Measurements from ENCODE around the gene NCAM2.
"Not testable (repeated sequence)": the region's sequence is repeated elsewhere in the genome, so short reads cannot be mapped to it uniquely, and the experiment has no call there.

Gene NCAM2

GRCh38 chr21:21332492-21332891, 334.3 kb downstream of the NCAM2 start:
- DNase-seq (ENCODE audit: low read depth): no peak

GRCh38 chr21:21341041-21341440, 342.8 kb downstream of the NCAM2 start:
- DNase-seq (ENCODE audit: low read depth): no peak

- no peak for DNase-seq (ENCODE audit: low read depth)
Observed at GRCh38 chr21:21345296-21345695, 347.1 kb downstream of the NCAM2 start.

- no peak for DNase-seq (ENCODE audit: low read depth)
Observed at GRCh38 chr21:21345872-21346271, 347.7 kb downstream of the NCAM2 start.

GRCh38 chr21:21366277-21366676, 368.1 kb downstream of the NCAM2 start:
- no peak for DNase-seq (ENCODE audit: low read depth)

GRCh38 chr21:21367583-21367982, 369.4 kb downstream of the NCAM2 start:
- DNase-seq (ENCODE audit: low read depth): no peak

GRCh38 chr21:21373969-21374368, 375.8 kb downstream of the NCAM2 start:
- DNase-seq (ENCODE audit: low read depth): no peak

- DNase-seq (ENCODE audit: low read depth): no peak
Observed at GRCh38 chr21:21383126-21383525, 384.9 kb downstream of the NCAM2 start.

- DNase-seq (ENCODE audit: low read depth): no peak
Observed at GRCh38 chr21:21384977-21385376, 386.8 kb downstream of the NCAM2 start.

- DNase-seq (ENCODE audit: low read depth): no peak
Observed at GRCh38 chr21:21385404-21385803, 387.2 kb downstream of the NCAM2 start.

- no peak for DNase-seq (ENCODE audit: low read depth)
Observed at GRCh38 chr21:21387916-21388315, 389.7 kb downstream of the NCAM2 start.

GRCh38 chr21:21394064-21394463, 395.9 kb downstream of the NCAM2 start:
- DNase-seq (ENCODE audit: low read depth): no peak

- no peak for DNase-seq (ENCODE audit: low read depth)
Observed at GRCh38 chr21:21396424-21396823, 398.2 kb downstream of the NCAM2 start.

- no peak for DNase-seq (ENCODE audit: low read depth)
Observed at GRCh38 chr21:21397464-21397863, 399.3 kb downstream of the NCAM2 start.

GRCh38 chr21:21401444-21401843, 403.2 kb downstream of the NCAM2 start:
- DNase-seq (ENCODE audit: low read depth): no peak

- DNase-seq (ENCODE audit: low read depth): not testable (repeated sequence)
Observed at GRCh38 chr21:21402187-21402586, 404.0 kb downstream of the NCAM2 start.

- not testable (repeated sequence) for DNase-seq (ENCODE audit: low read depth)
Observed at GRCh38 chr21:21404261-21404660, 406.1 kb downstream of the NCAM2 start.

- no peak for DNase-seq (ENCODE audit: low read depth)
Observed at GRCh38 chr21:21406921-21407320, 408.7 kb downstream of the NCAM2 start.

- no peak for DNase-seq (ENCODE audit: low read depth)
Observed at GRCh38 chr21:21412096-21412495, 413.9 kb downstream of the NCAM2 start.

GRCh38 chr21:21415741-21416140, 417.5 kb downstream of the NCAM2 start:
- no peak for DNase-seq (ENCODE audit: low read depth)

GRCh38 chr21:21434944-21435343, 436.7 kb downstream of the NCAM2 start:
- DNase-seq (ENCODE audit: low read depth): no peak

GRCh38 chr21:21436012-21436534, 437.9 kb downstream of the NCAM2 start:
- no peak for DNase-seq (ENCODE audit: low read depth)

GRCh38 chr21:21439761-21440160, 441.6 kb downstream of the NCAM2 start:
- DNase-seq (ENCODE audit: low read depth): no peak

- DNase-seq (ENCODE audit: low read depth): no peak
Observed at GRCh38 chr21:21457077-21457476, 458.9 kb downstream of the NCAM2 start.

GRCh38 chr21:21458124-21458631, 460.0 kb downstream of the NCAM2 start:
- DNase-seq (ENCODE audit: low read depth): no peak

Measured in stimulated activated CD8-positive, alpha-beta memory T cell treated with anti-CD3 and anti-CD28 coated beads, Interleukin-7, amount 100 ng/mL, for 24 hours (primary cell).